ENCODE results near the gene GLYR1.
A peak's percentile ranks its signal among the peaks of the same experiment; 100 is the strongest.

The GLYR1 gene

GRCh38 chr16:4868026-4868425 lies 20.9 kb upstream of the GLYR1 start:
- no peak overlapping the region for H2AK5ac ChIP-seq (ENCODE audit: low read length, severe bottlenecking)
- H2AFZ ChIP-seq (ENCODE audit: low read depth, low read length), result no peak overlapping the region
- H3K9ac ChIP-seq (ENCODE audit: low read length), result no peak overlapping the region
- no peak overlapping the region for H2BK120ac ChIP-seq (ENCODE audit: low read depth, low read length)
- peaks cover 37% of the 10 kb centered on the region for H3K4me1 ChIP-seq (ENCODE audit: control insufficient read depth, insufficient read depth, low read depth, low read length)
- peaks cover 19% of the 10 kb centered on the region for H3K79me1 ChIP-seq (replicated peaks; ENCODE audit: low read length, poor library complexity, severe bottlenecking)
- no peak overlapping the region for H2BK5ac ChIP-seq (ENCODE audit: low read depth, low read length, poor library complexity, severe bottlenecking)
- H3K9me3 ChIP-seq (ENCODE audit: control insufficient read depth, low read length), result no peaks in the 10 kb centered on the region
- no peak overlapping the region for H3K14ac ChIP-seq (ENCODE audit: low read length in 2 of 2)
- peak overlapping the region; percentile 59 for H3K4me2 ChIP-seq (ENCODE audit: low read length, poor library complexity, severe bottlenecking)
- no peak for DNase-seq
- no peak overlapping the region for H2BK15ac ChIP-seq (ENCODE audit: low read depth, poor library complexity, severe bottlenecking)
- no peak overlapping the region for H4K91ac ChIP-seq (ENCODE audit: low read length)
- H3K4ac ChIP-seq (ENCODE audit: low read depth in 1 of 2, low read length in 2 of 2), result no peak overlapping the region
- no peak overlapping the region for H3K23ac ChIP-seq (ENCODE audit: low read length in 2 of 2)
- peaks cover 39 to 77% of the 10 kb centered on the region in 2 experiments for H3K36me3 ChIP-seq (ENCODE audit: control insufficient read depth in 1 of 2, insufficient read depth in 2 of 2, low read depth in 1 of 2, low read length in 2 of 2)
- WGBS, result over 99% methylated on average over 4 of the region's 5 CpGs
- no peak overlapping the region for H4K8ac ChIP-seq (ENCODE audit: low read length)
- H3K27me3 ChIP-seq (ENCODE audit: control insufficient read depth in 1 of 2, insufficient read depth in 1 of 2, low read length in 2 of 2), result no peaks in the 10 kb centered on the region
- H3K18ac ChIP-seq (ENCODE audit: low read depth in 1 of 2, low read length in 2 of 2), result no peak overlapping the region
- no peak overlapping the region for H2BK12ac ChIP-seq (ENCODE audit: low read length in 2 of 2)
- peak overlapping the region; percentile 96 for H3K27ac ChIP-seq (ENCODE audit: low read length, poor library complexity, severe bottlenecking)
- no peak overlapping the region for H3K4me3 ChIP-seq (ENCODE audit: insufficient read depth in 1 of 2, low read depth in 1 of 2, low read length in 2 of 2)

GRCh38 chr16:4866586-4866985 lies 19.5 kb upstream of the GLYR1 start:
- no peak overlapping the region for H3K4me3 ChIP-seq (ENCODE audit: insufficient read depth in 1 of 2, low read depth in 1 of 2, low read length in 2 of 2)
- no peak overlapping the region for H2BK5ac ChIP-seq (ENCODE audit: low read depth, low read length, poor library complexity, severe bottlenecking)
- no peak overlapping the region for H2BK15ac ChIP-seq (ENCODE audit: low read depth, poor library complexity, severe bottlenecking)
- WGBS, result 96% methylated on average over 12 of the region's 12 CpGs
- no peaks in the 10 kb centered on the region for H3K27me3 ChIP-seq (ENCODE audit: control insufficient read depth in 1 of 2, insufficient read depth in 1 of 2, low read length in 2 of 2)
- H3K4ac ChIP-seq (ENCODE audit: low read depth in 1 of 2, low read length in 2 of 2), result no peak overlapping the region
- no peak overlapping the region for H2BK120ac ChIP-seq (ENCODE audit: low read depth, low read length)
- H3K14ac ChIP-seq (ENCODE audit: low read length in 2 of 2), result no peak overlapping the region
- no peak overlapping the region for H2BK12ac ChIP-seq (ENCODE audit: low read length in 2 of 2)
- H3K9me3 ChIP-seq (ENCODE audit: control insufficient read depth, low read length), result no peaks in the 10 kb centered on the region
- no peak overlapping the region for H3K23ac ChIP-seq (ENCODE audit: low read length in 2 of 2)
- peaks cover 9% of the 10 kb centered on the region for H3K79me1 ChIP-seq (replicated peaks; ENCODE audit: low read length, poor library complexity, severe bottlenecking)
- no peak overlapping the region for H4K91ac ChIP-seq (ENCODE audit: low read length)
- no peak overlapping the region for H3K4me2 ChIP-seq (ENCODE audit: low read length, poor library complexity, severe bottlenecking)
- H2AK5ac ChIP-seq (ENCODE audit: low read length, severe bottlenecking), result peak overlapping the region; percentile 28
- no peak overlapping the region for H2AFZ ChIP-seq (ENCODE audit: low read depth, low read length)
- no peak overlapping the region for H3K18ac ChIP-seq (ENCODE audit: low read depth in 1 of 2, low read length in 2 of 2)
- no peak for DNase-seq
- no peak overlapping the region for H3K9ac ChIP-seq (ENCODE audit: low read length)
- peaks cover 31 to 80% of the 10 kb centered on the region in 2 experiments for H3K36me3 ChIP-seq (ENCODE audit: control insufficient read depth in 1 of 2, insufficient read depth in 2 of 2, low read depth in 1 of 2, low read length in 2 of 2)
- peaks cover 39% of the 10 kb centered on the region for H3K4me1 ChIP-seq (ENCODE audit: control insufficient read depth, insufficient read depth, low read depth, low read length)
- no peak overlapping the region for H4K8ac ChIP-seq (ENCODE audit: low read length)
- H3K27ac ChIP-seq (ENCODE audit: low read length, poor library complexity, severe bottlenecking), result peak overlapping the region; percentile 96

GRCh38 chr16:4865231-4865860 lies 18.3 kb upstream of the GLYR1 start:
- Histone ChIP-seq H2BK120ac (ENCODE audit: low read depth, low read length) (no peak overlapping the region), H2BK12ac (ENCODE audit: low read length in 2 of 2) (no peak overlapping the region), H2AK5ac (ENCODE audit: low read length, severe bottlenecking) (no peak overlapping the region), H3K27me3 (ENCODE audit: control insufficient read depth in 1 of 2, insufficient read depth in 1 of 2, low read length in 2 of 2) (no peaks in the 10 kb centered on the region), H3K27ac (ENCODE audit: low read length, poor library complexity, severe bottlenecking) (no peak overlapping the region), H3K9ac (ENCODE audit: low read length) (no peak overlapping the region), H3K4me1 (ENCODE audit: control insufficient read depth, insufficient read depth, low read depth, low read length) (peaks cover 37% of the 10 kb centered on the region), H2AFZ (ENCODE audit: low read depth, low read length) (no peak overlapping the region), H3K9me3 (ENCODE audit: control insufficient read depth, low read length) (no peaks in the 10 kb centered on the region), H3K4me2 (ENCODE audit: low read length, poor library complexity, severe bottlenecking) (no peak overlapping the region), H3K36me3 (ENCODE audit: control insufficient read depth in 1 of 2, insufficient read depth in 2 of 2, low read depth in 1 of 2, low read length in 2 of 2) (peaks cover 28 to 82% of the 10 kb centered on the region in 2 experiments), H3K79me1 (replicated peaks; ENCODE audit: low read length, poor library complexity, severe bottlenecking) (peaks cover 3% of the 10 kb centered on the region), H3K18ac (ENCODE audit: low read depth in 1 of 2, low read length in 2 of 2) (no peak overlapping the region), H3K23ac (ENCODE audit: low read length in 2 of 2) (no peak overlapping the region), H4K91ac (ENCODE audit: low read length) (no peak overlapping the region), H3K14ac (ENCODE audit: low read length in 2 of 2) (no peak overlapping the region), H4K8ac (ENCODE audit: low read length) (no peak overlapping the region), H3K4me3 (ENCODE audit: insufficient read depth in 1 of 2, low read depth in 1 of 2, low read length in 2 of 2) (no peak overlapping the region), H2BK15ac (ENCODE audit: low read depth, poor library complexity, severe bottlenecking) (no peak overlapping the region), H3K4ac (ENCODE audit: low read depth in 1 of 2, low read length in 2 of 2) (no peak overlapping the region), H2BK5ac (ENCODE audit: low read depth, low read length, poor library complexity, severe bottlenecking) (no peak overlapping the region)
- DNase-seq, result no peak
- 97% methylated on average over 13 of the region's 13 CpGs for WGBS

GRCh38 chr16:4864728-4865127 lies 17.6 kb upstream of the GLYR1 start:
- Histone ChIP-seq H2AK5ac (ENCODE audit: low read length, severe bottlenecking) (no peak overlapping the region), H3K9ac (ENCODE audit: low read length) (no peak overlapping the region), H3K4ac (ENCODE audit: low read depth in 1 of 2, low read length in 2 of 2) (no peak overlapping the region), H2AFZ (ENCODE audit: low read depth, low read length) (no peak overlapping the region), H2BK12ac (ENCODE audit: low read length in 2 of 2) (no peak overlapping the region), H2BK15ac (ENCODE audit: low read depth, poor library complexity, severe bottlenecking) (no peak overlapping the region), H3K4me2 (ENCODE audit: low read length, poor library complexity, severe bottlenecking) (no peak overlapping the region), H3K27me3 (ENCODE audit: control insufficient read depth in 1 of 2, insufficient read depth in 1 of 2, low read length in 2 of 2) (no peaks in the 10 kb centered on the region), H4K8ac (ENCODE audit: low read length) (no peak overlapping the region), H3K4me3 (ENCODE audit: insufficient read depth in 1 of 2, low read depth in 1 of 2, low read length in 2 of 2) (no peak overlapping the region), H3K14ac (ENCODE audit: low read length in 2 of 2) (no peak overlapping the region), H3K4me1 (ENCODE audit: control insufficient read depth, insufficient read depth, low read depth, low read length) (peaks cover 35% of the 10 kb centered on the region), H3K36me3 (ENCODE audit: control insufficient read depth in 1 of 2, insufficient read depth in 2 of 2, low read depth in 1 of 2, low read length in 2 of 2) (peaks cover 23 to 82% of the 10 kb centered on the region in 2 experiments), H3K79me1 (replicated peaks; ENCODE audit: low read length, poor library complexity, severe bottlenecking) (peaks cover 3% of the 10 kb centered on the region), H3K9me3 (ENCODE audit: control insufficient read depth, low read length) (no peaks in the 10 kb centered on the region), H3K27ac (ENCODE audit: low read length, poor library complexity, severe bottlenecking) (no peak overlapping the region), H3K23ac (ENCODE audit: low read length in 2 of 2) (no peak overlapping the region), H4K91ac (ENCODE audit: low read length) (no peak overlapping the region), H2BK5ac (ENCODE audit: low read depth, low read length, poor library complexity, severe bottlenecking) (no peak overlapping the region), H3K18ac (ENCODE audit: low read depth in 1 of 2, low read length in 2 of 2) (no peak overlapping the region), H2BK120ac (ENCODE audit: low read depth, low read length) (no peak overlapping the region)
- no peak for DNase-seq
- 100% methylated on average over 1 of the region's 3 CpGs for WGBS
